Thymus (tissue), 11 donors: ENCODE measurements around the gene CFAP47. TPM values are rescaled to one million over a fixed set of nuclear protein-coding genes. Genes with fewer than 3 reads are reported as not detected.
"Not testable (repeated sequence)": the region's sequence is repeated elsewhere in the genome, so short reads cannot be mapped to it uniquely, and the experiment has no call there.

Experiments
- DNase-seq, 9 donors: peaks; one replicate each; pipeline ENCODE4 v3.0.0-alpha.2; 2013; ENCODE audit warnings: low spot score in 9 of 9, low read depth in 6 of 9, missing footprints in 1 of 9
- H3K27ac ChIP-seq, 2 donors: one replicate each; pipeline ENCODE4 v1.5.1; 2013; ENCODE audit warnings: control low read depth in 1 of 2, low read depth in 1 of 2, low read length in 1 of 2, mild to moderate bottlenecking in 1 of 2, moderate library complexity in 1 of 2
- H3K27me3 ChIP-seq, 2 donors: one replicate each; pipeline ENCODE4 v1.5.1; 2013; ENCODE audit warnings: low read length in 1 of 2; ENCODE audit not compliant: control insufficient read depth in 2 of 2, insufficient read depth in 1 of 2
- H3K36me3 ChIP-seq, 2 donors: one replicate each; pipeline ENCODE4 v1.5.1; 2013; ENCODE audit warnings: low read length in 1 of 2, mild to moderate bottlenecking in 1 of 2, moderate library complexity in 1 of 2; ENCODE audit not compliant: control insufficient read depth in 2 of 2, insufficient read depth in 2 of 2
- H3K4me1 ChIP-seq, 2 donors: one replicate each; pipeline ENCODE4 v1.5.1; 2013; ENCODE audit warnings: low read length in 2 of 2; ENCODE audit not compliant: control insufficient read depth in 2 of 2, insufficient read depth in 2 of 2
- H3K4me3 ChIP-seq, 2 donors: one replicate each; pipeline ENCODE4 v1.5.1; 2013; ENCODE audit warnings: low read length in 2 of 2, control low read depth in 1 of 2, mild to moderate bottlenecking in 1 of 2
- H3K9me3 ChIP-seq, 2 donors: one replicate each; pipeline ENCODE4 v1.5.1; 2013; ENCODE audit warnings: low read length in 1 of 2, mild to moderate bottlenecking in 1 of 2; ENCODE audit not compliant: control insufficient read depth in 2 of 2, insufficient read depth in 1 of 2
- WGBS: extraction: QIAGEN DNeasy Blood & Tissue Kit; methylation state at CpG from one replicate; pipeline ENCODE4 v1.1.7; 2013; 5-methylcytosine and 5-hydroxymethylcytosine counted together
- polyA plus RNA-seq: library from polyadenylated mRNA; stranded (reverse); fragments of 200-250 nt; gene quantifications from one replicate; pipeline ENCODE4 v1.2.3, GENCODE V29; 2013
- total RNA-seq: library from RNA; stranded (reverse); fragments of 120-200 nt; gene quantifications from one replicate; pipeline ENCODE4 v1.2.4, GENCODE V29; 2013
- donor health status: healthy.

CFAP47 gene
- total and polyA plus RNA-seq, 2 donors: 0.05 TPM

- no peak overlapping the region for H3K4me3 ChIP-seq
- WGBS: 94% methylated on average over 3 of the region's 3 CpGs
- no peaks in the 10 kb centered on the region for H3K4me1 ChIP-seq
- no peaks in the 10 kb centered on the region for H3K27me3 ChIP-seq
- H3K27ac ChIP-seq: no peak overlapping the region
- no peak for DNase-seq
- H3K9me3 ChIP-seq: no peaks in the 10 kb centered on the region
- no peaks in the 10 kb centered on the region for H3K36me3 ChIP-seq
Observed at GRCh38 chrX:36062778-36063177, 143.2 kb downstream of the CFAP47 start.

GRCh38 chrX:36071061-36071460 is 151.5 kb downstream of the CFAP47 start:
- DNase-seq: no peak
- no peaks in the 10 kb centered on the region for H3K9me3 ChIP-seq
- no peak overlapping the region for H3K4me3 ChIP-seq
- H3K27me3 ChIP-seq: no peaks in the 10 kb centered on the region
- H3K4me1 ChIP-seq: no peaks in the 10 kb centered on the region
- WGBS: 93% methylated on average over 2 of the region's 2 CpGs
- no peak overlapping the region for H3K27ac ChIP-seq
- no peaks in the 10 kb centered on the region for H3K36me3 ChIP-seq

- not testable (repeated sequence) for DNase-seq, H3K27ac ChIP-seq, H3K4me3 ChIP-seq, H3K36me3 ChIP-seq, H3K27me3 ChIP-seq, H3K9me3 ChIP-seq, H3K4me1 ChIP-seq
- WGBS: 98% methylated on average over 5 of the region's 5 CpGs
Observed at GRCh38 chrX:36075009-36075408, 155.5 kb downstream of the CFAP47 start.

- H3K27ac ChIP-seq: no peak overlapping the region
- DNase-seq: no peak
- no peak overlapping the region for H3K4me3 ChIP-seq
- no peaks in the 10 kb centered on the region for H3K4me1 ChIP-seq
- H3K36me3 ChIP-seq: no peaks in the 10 kb centered on the region
- H3K27me3 ChIP-seq: no peaks in the 10 kb centered on the region
- H3K9me3 ChIP-seq: no peaks in the 10 kb centered on the region
- WGBS: 98% methylated on average over 1 of the region's 1 CpG
Observed at GRCh38 chrX:36083256-36083655, 163.7 kb downstream of the CFAP47 start.

- 92% methylated on average over 2 of the region's 2 CpGs for WGBS
- Histone ChIP-seq H3K36me3 (no peaks in the 10 kb centered on the region), H3K27ac (no peak overlapping the region), H3K4me3 (no peak overlapping the region), H3K27me3 (no peaks in the 10 kb centered on the region), H3K4me1 (no peaks in the 10 kb centered on the region), H3K9me3 (no peaks in the 10 kb centered on the region)
- DNase-seq: no peak
Observed at GRCh38 chrX:36087366-36087765, 167.8 kb downstream of the CFAP47 start.

- H3K4me3 ChIP-seq, H3K4me1 ChIP-seq, DNase-seq, H3K27me3 ChIP-seq, H3K27ac ChIP-seq, H3K9me3 ChIP-seq, H3K36me3 ChIP-seq: not testable (repeated sequence)
- WGBS: 97% methylated on average over 10 of the region's 10 CpGs
Observed at GRCh38 chrX:36088939-36089338, 169.4 kb downstream of the CFAP47 start.

- no peak overlapping the region for H3K27ac ChIP-seq
- WGBS: 94% methylated on average over 2 of the region's 2 CpGs
- no peak for DNase-seq
- H3K9me3 ChIP-seq: no peaks in the 10 kb centered on the region
- H3K4me1 ChIP-seq: no peaks in the 10 kb centered on the region
- no peaks in the 10 kb centered on the region for H3K27me3 ChIP-seq
- H3K36me3 ChIP-seq: no peaks in the 10 kb centered on the region
- no peak overlapping the region for H3K4me3 ChIP-seq
Observed at GRCh38 chrX:36102425-36102824, 182.9 kb downstream of the CFAP47 start.

GRCh38 chrX:36116222-36116621 is 196.7 kb downstream of the CFAP47 start:
- H3K27me3 ChIP-seq: no peaks in the 10 kb centered on the region
- no peaks in the 10 kb centered on the region for H3K9me3 ChIP-seq
- no peak for DNase-seq
- no peak overlapping the region for H3K4me3 ChIP-seq
- H3K36me3 ChIP-seq: no peaks in the 10 kb centered on the region
- H3K4me1 ChIP-seq: no peaks in the 10 kb centered on the region
- no peak overlapping the region for H3K27ac ChIP-seq
- 86% methylated on average over 5 of the region's 5 CpGs for WGBS

- no peaks in the 10 kb centered on the region for H3K27me3 ChIP-seq
- H3K27ac ChIP-seq: no peak overlapping the region
- no peak for DNase-seq
- 89% methylated on average over 7 of the region's 7 CpGs for WGBS
- H3K36me3 ChIP-seq: no peaks in the 10 kb centered on the region
- H3K9me3 ChIP-seq: no peaks in the 10 kb centered on the region
- no peak overlapping the region for H3K4me3 ChIP-seq
- H3K4me1 ChIP-seq: no peaks in the 10 kb centered on the region
Observed at GRCh38 chrX:36159254-36159653, 239.7 kb downstream of the CFAP47 start.

- no peak overlapping the region for H3K27ac ChIP-seq
- no peaks in the 10 kb centered on the region for H3K9me3 ChIP-seq
- H3K27me3 ChIP-seq: no peaks in the 10 kb centered on the region
- H3K36me3 ChIP-seq: no peaks in the 10 kb centered on the region
- DNase-seq: no peak
- no peaks in the 10 kb centered on the region for H3K4me1 ChIP-seq
- no peak overlapping the region for H3K4me3 ChIP-seq
Observed at GRCh38 chrX:36160081-36160480, 240.5 kb downstream of the CFAP47 start.
